Loucy (cell line): ENCODE measurements around the gene PRDM8.

ENCODE experiments used
- CTCF ChIP-seq: fragments of 200-600 bp; sonication (generic); conservative IDR thresholded peaks from 2 replicates; pipeline ENCODE4 v1.5.1; 2014; ENCODE audit warnings: mild to moderate bottlenecking, antibody characterized with exemption, low read length
- EZH2phosphoT487 ChIP-seq: fragments of 200-600 bp; IDR thresholded peaks from 2 replicates; pipeline ENCODE4 v1.6.1; 2018; ENCODE audit warnings: antibody characterized with exemption, mild to moderate bottlenecking, moderate library complexity, borderline replicate concordance

DNA sequence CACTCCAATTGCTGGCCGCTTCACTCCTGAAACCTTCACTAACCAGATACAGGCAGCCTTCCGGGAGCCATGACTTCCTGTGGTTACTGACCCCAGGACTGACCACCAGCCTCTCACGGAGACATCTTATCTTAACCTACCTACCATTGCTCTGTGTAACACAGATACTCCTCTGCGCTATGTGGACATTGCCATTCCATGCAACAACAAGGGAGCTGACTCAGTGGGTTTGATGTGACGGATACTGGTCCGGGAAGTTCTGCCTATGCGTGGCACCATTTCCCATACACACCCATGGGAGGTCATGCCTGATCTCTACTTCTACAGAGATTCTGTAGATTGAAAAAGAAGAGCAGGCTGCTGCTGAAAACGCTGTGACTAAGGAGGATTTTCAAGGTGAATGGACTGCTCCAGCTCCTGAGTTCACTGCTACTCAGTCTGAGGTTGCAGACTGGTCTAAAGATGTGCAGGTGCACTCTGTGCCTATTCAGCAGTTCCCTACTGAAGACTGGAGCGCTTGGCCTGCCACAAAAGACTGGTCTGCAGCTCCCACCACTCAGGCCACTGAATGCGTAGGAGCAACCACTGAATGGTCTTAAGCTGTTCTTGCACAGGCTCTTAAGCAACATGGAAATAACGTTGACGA lies 35.8 kb upstream of the PRDM8 start:
- no peak for TF ChIP-seq CTCF
- TF ChIP-seq EZH2phosphoT487, result no peak
